Testis (tissue), 2 donors: Measurements from ENCODE around the gene LMNB1.

Experiments used
- POLR2A ChIP-seq: fragments of 450-650 bp; IDR thresholded peaks from one replicate; pipeline ENCODE4 v1.6.1; 2017; ENCODE audit warnings: antibody characterized with exemption, mild to moderate bottlenecking, moderate library complexity
- TF ChIP-seq, protein P1 (sequence below), 3 experiments: fragments of 450-650 bp in 2 of 3; fragments of 200-600 bp in 1 of 3; sonication (generic) in 1 of 3; IDR thresholded peaks; one replicate each; pipeline ENCODE4 v1.5.1; 2016 to 2019; ENCODE audit warnings: antibody characterized with exemption in 3 of 3, mild to moderate bottlenecking in 2 of 3, moderate library complexity in 1 of 3

DNA sequence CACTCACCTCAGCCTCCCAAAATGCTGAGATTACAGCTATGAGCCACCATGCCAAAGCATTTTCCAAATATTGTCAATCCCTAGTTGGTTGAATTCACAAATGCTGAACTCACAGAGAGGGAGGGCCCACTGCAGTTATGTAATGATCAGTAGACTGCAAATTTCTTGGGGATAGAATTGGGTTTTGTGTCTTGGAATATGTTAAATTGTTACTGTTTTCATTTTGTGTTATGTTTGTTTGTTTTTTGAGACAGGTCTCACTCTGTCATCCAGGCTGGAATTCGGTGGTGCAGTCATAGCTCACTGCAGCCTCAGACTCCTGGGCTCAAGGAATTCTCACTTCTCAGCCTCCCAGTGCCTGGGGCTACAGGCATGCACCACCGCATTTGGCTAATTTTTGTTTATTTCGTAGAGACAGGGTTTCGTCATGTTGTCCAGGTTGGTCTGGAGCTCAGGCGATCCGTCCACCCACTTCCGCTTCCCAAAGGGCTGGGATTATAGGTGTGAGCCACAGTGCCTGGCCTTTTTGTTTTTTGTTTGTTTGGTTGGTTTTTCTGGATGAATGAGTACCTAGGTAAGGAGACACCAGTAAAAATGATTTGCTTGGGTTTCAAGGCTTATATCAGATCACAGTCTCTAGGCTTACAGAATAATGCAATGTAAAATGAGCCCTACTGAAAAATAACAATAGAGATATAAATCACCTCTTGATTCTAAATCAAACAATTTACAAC, 31.5 kb upstream of the LMNB1 start:
- no peak for TF ChIP-seq POLR2A
- TF ChIP-seq, protein P1, sequence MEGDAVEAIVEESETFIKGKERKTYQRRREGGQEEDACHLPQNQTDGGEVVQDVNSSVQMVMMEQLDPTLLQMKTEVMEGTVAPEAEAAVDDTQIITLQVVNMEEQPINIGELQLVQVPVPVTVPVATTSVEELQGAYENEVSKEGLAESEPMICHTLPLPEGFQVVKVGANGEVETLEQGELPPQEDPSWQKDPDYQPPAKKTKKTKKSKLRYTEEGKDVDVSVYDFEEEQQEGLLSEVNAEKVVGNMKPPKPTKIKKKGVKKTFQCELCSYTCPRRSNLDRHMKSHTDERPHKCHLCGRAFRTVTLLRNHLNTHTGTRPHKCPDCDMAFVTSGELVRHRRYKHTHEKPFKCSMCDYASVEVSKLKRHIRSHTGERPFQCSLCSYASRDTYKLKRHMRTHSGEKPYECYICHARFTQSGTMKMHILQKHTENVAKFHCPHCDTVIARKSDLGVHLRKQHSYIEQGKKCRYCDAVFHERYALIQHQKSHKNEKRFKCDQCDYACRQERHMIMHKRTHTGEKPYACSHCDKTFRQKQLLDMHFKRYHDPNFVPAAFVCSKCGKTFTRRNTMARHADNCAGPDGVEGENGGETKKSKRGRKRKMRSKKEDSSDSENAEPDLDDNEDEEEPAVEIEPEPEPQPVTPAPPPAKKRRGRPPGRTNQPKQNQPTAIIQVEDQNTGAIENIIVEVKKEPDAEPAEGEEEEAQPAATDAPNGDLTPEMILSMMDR (IDR thresholded peaks at IDR 0.05) = no peak
